Measurements from ENCODE around the gene MEN1. TPM values are rescaled to one million over a fixed set of nuclear protein-coding genes. Genes with fewer than 3 reads are reported as not detected.
"Not testable (repeated sequence)": the region's sequence is repeated elsewhere in the genome, so short reads cannot be mapped to it uniquely, and the experiment has no call there.

MEN1 gene
- total RNA-seq, 1 experiment from 2014 or later, result 18.6 TPM

DNA sequence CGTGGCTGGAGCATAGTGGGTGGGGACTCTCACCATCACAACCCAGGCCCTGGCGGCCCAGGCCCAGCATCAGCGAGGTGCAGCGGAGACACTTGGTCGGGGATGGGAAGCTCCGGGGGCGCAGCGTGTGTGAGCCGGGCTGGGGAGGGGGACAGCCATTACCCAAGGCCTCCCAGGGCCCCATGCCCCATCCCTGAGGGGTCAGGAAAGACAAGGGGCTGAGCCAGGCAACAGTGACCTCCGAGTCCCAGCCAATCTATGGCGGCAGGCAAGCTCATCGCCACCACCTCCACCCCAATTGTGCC, 22.8 kb upstream of the MEN1 start:
- no peak for DNase-seq (ENCODE audit: low read depth)

DNA sequence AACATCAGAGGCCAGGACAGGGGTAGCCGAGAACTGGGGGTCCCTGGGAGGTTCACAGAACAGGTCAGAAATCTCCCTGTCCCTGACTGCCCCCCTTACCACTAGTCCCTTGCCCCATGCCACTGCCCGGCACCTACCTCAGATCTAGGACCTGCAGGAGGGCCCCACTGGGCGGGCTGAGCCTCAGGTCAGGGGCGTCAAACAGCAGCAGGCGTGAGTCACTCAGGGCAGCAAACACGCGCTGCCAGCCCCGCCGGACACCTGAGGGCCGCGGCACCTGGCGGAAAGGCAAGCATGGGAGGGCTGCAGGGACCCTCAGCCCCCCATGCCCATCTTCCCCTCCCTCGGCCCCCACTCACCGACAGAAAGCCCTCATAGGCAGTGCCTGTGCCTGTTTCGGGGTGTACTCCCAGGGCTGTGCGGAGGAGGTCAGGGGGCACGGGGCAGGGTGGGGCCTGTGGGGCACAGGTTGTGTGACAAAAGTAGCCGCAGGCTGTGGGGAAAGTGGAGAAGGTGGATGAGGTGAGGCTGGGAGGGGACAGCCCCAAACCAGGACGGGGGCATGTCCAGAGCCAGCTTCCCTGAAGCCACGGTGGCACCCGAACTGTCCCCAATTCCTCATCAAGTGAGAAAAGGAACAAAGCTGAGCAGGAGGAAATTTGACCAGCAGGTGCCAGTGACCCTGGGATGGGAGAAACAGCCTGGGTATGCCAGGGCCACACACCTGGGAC, 22.3 kb upstream of the MEN1 start:
- no peak for DNase-seq (ENCODE audit: low read depth)

DNA sequence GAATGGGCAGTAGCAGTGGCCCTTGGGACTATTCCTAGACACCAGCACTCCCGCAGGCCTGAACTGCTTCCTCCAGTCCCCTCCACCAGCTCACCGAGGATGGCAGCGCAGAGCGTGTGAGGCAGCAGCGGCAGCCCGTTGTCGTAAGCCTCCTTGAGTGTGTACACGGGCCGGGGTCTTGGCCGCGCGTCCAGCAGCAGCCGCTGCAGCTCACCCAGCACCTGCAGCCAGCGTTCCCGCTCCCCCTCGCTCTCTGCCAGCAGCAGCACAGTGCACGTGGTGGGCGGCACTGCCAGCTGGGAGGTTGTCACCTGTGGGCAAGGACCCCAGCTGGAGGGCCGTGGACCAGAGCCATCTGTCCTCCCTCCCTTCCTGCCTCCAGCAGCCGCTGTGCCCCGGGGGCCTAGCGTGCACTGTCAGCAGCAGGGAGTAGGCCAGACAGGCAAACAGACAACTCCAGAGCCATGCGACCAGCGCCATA, 21.1 kb upstream of the MEN1 start:
- DNase-seq (ENCODE audit: low read depth), result no peak

- no peak for DNase-seq (ENCODE audit: low read depth)
Observed at GRCh38 chr11:64829536-64830251, 19.3 kb upstream of the MEN1 start.

- no peak for DNase-seq (ENCODE audit: low read depth)
Observed at GRCh38 chr11:64827451-64827839, 17.1 kb upstream of the MEN1 start.

DNA sequence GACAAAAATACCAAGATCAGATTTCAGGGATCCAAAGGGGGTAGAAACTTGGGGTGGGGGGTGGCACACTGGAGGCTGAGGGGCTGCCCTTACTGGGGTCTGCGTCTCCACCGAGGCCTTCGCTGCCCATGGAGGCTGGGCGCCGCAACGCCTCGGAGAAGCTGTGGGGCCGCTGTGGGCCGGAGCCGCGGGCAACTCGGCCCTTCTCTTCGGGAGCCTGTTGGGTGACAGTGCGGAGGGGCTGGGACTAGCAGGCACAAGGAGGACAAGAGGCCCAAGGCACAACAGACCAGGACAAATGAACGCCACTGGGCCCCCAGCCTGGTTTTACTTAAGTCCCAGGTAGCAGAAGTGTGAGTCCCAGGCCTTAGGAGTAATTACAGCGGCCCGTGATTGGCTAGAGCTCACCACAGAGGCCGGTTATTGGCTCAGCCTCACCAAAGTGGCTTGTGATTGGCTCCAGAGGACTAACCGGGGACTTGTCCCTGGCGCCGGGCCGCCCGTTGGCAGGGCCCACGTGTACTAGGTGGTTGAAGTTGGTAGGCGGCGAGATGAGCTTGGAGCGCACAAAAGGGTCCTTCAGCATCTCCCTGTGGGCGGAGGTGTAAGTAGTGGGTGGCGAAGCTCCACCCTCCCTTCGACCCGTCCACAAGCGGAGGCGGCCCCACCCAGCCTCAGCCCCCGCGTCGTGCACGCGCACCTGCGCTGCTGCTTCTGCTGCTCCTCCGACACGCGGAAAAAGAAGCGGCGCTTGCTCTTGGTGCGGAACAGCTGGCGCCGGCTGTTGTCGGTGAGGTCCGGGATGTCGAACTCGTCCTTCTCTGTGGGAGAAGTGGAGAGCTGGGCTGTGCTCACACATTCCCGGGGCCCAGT, 16.5 kb upstream of the MEN1 start:
- no peak for DNase-seq (ENCODE audit: low read depth)

GRCh38 chr11:64826062-64826461, 15.7 kb upstream of the MEN1 start:
- no peak for DNase-seq (ENCODE audit: low read depth)

- DNase-seq (ENCODE audit: low read depth), result no peak
Observed at GRCh38 chr11:64823568-64824119, 13.3 kb upstream of the MEN1 start.

- no peak for DNase-seq (ENCODE audit: low read depth)
Observed at GRCh38 chr11:64817476-64817875, 7.1 kb upstream of the MEN1 start.

DNA sequence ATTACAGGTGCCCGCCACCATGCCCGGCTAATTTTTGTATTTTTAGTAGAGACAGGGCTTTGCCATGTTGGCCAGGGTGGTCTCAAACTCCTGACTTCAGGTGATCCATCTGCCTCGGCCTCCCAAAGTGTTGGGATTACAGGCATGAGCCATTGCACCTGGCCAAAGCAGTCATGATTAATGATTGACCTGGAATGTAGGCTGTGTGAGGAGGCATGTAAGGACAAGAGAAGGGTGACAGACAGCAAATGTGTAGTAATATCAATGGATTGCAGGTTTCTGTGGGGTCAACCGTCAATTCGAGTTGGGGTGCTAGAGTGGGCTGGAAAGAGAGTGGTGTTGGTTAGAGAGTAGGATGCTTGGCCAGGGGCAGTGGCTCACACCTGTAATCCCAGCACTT, 5.1 kb upstream of the MEN1 start:
- not testable (repeated sequence) for DNase-seq (ENCODE audit: low read depth)

- peak; percentile 31 for DNase-seq (ENCODE audit: low read depth)
Observed at GRCh38 chr11:64814712-64815187, 4.4 kb upstream of the MEN1 start.

DNA sequence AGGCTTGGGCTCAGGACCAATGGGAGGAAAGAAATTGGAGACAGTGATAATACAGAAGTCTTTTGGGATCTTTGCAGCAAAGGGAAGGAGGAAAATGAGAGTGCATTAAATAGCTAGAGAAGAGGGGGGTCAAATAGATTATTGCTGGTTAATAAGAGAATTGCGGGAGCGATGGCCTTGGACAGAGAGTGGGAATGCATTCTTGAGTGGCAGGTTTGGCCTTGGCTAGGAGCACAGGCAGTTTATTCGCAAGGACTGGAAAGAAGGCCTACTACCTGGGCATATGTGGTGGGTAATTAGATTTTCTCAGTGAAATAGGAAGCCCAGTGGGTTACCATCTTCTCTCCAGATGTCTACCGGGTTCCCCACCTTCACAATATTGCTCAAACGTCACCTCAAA, 3.5 kb upstream of the MEN1 start:
- no peak for DNase-seq (ENCODE audit: low read depth)

DNA sequence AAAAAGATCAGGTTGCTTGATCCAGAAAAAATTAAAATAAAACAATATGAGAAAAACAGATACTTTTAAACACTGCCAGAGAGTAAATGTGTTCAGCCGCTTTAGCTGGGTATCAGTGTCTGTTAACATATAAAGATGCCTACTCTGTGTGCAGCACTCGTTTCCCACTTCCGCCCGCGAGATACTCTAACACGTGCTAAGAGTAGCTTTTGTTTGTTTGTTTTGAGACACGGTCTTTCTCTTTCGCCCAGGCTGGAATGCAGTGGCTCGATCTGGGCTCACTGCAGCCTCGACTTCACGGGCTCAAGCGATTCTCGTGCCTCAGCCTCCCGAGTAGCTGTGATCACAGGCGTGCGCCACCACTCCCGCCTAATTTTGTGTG, 531 bp upstream of the MEN1 start:
- DNase-seq (ENCODE audit: low read depth), result no peak

DNA sequence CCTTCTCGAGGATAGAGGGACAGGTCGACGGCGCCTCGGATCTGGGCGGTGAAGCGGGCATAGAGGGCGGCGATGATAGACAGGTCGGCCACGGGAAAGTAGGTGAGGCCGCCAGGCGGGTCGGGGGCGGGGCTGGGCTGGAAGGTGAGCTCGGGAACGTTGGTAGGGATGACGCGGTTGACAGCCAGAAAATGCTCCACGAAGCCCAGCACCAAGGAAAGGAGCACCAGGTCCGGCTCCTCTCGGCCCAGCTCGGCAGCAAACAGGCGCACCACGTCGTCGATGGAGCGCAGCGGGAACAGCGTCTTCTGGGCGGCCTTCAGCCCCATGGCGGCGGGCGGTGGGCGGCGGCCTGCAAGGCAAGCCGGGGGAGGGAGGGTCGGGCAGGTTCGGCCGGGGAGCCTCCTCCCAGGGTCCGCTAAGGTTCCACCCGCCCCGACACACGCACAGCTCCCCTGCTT, 540 bp downstream of the MEN1 start:
- DNase-seq (ENCODE audit: low read depth), result no peak

DNA sequence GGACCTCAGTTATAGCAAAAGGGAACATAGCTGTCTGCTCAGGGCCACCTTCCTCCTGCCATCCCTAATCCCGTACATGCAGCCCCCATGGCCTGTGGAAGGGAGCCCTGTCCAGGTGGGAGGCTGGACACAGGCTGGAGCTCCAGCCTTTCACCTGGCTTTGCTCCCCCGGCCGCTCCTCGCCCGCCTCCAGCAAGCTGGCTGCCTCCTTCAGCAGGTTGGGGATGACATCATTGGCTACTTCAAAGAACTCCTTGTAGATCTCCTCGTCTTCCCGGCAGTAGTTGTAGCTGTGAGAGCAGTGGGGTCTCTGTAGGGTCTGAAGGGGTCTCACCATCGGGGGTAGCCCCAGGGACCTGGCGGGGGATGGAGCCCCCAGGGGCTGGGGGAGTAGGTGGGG, 4.9 kb downstream of the MEN1 start:
- no peak for DNase-seq (ENCODE audit: low read depth)

DNA sequence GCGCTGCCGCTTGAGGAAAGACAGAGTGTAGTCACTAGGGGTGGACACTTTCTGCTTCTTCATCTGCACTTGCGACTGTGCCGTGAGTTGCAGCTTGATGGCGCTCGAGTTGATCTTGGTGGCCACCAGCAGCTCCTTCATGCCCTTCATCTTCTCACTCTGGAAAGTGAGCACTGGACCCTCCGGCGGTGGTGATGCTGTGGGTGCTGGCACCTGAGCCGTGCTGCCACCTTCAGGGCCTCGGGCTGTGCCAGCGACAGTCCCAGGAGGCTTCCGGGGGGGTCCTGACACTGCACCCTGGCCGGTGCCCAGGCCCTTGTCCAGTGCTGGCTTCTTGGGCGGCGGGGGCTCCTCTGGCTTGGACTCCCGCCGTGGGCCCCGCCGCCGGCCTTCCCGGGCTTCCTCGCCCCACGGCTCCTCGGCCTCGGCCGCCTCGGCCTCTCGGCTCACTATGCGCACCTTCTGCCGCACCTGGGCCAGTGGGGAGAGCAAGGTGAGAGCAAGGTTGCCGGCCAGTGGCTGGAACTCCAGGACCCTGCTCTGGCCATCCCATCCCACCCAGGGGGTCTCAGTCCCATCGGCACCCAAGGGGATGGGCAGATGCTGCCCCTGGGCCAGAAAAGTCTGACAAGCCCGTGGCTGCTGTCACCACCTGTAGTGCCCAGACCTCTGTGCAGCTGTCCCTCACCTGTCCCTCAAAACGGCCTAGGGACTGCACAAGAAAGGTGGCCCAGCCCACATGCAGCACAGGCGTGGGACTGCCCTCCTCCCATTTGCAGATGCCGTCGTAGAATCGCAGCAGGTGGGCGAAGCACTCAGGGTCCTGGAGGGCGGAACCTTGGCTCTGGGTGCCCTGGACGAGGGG, 5.8 kb downstream of the MEN1 start:
- no peak for DNase-seq (ENCODE audit: low read depth)

DNA sequence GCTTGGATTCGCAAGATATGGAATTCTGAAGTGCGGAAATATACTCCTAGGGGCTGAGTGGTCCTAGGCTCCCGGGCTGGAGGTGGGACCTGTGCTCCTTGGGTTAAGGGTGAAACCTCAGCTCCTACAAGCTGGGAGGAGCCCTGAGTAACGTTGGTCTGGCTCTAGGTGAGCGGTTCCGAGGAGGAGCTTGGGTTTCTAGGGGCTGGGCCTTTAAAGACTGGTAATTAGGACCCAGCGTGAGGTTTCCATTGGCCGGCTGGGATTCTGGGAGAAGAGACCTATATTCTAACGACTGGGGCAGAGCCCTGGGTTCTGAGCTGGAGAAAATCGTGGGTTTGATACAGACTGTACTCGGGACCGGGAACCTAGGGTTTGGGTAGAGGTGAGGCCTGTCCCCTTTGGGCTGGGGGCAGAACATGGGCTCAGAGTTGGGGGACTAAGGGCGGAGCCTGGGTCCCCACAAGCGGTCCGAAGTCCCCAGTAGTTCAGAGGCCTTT, 6.5 kb downstream of the MEN1 start:
- no peak for DNase-seq (ENCODE audit: low read depth)

- DNase-seq (ENCODE audit: low read depth), result peak; percentile 88
Observed at GRCh38 chr11:64803158-64803845, 7.0 kb downstream of the MEN1 start, which contains the start of gene MAP4K2. Gene MAP4K2 (minus strand): TSS chr11:64803214. CDS start chr11:64803149, 65 bp downstream.

DNA sequence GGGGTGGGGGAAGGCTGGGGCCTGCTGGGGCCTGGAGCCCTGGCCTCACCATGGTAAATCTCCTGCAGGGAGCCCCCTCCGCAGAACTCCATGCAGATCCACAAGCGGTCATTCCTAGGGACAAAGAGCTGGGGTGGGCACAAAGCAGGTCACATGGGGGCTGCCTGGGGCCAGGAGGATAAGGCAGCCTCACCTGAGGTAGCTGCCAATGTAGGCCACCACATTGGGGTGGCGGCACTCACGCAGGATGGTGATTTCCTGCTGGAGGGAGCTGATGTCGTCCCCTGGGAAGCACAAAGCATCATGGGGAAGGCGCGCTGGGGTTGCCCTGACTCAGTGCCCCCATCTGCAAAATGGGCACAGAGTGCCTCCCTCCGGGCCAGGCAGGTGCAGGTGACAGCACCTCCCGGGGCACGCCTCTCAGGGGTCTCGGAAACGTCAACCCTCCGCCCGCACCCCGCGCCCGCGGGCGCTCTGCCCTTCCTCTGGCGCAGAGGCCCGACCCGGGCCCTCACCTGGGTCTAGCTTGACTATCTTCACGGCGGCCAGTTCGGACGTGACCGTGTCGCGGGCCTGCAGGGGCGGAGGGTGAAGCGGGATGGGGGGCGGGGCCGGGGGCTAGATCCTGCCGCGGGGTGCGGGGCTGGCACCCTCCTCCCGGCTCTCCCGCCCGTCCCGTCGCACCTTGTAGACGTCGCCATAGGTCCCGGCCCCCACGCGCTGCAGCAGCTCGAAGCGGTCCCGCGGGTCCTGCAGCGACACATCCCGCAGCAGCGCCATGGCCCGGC, 7.8 kb downstream of the MEN1 start:
- DNase-seq (ENCODE audit: low read depth), result no peak

All from M059J (cell line).